Karpas-422 (cell line): ENCODE results near the gene NOC2L. TPM values are rescaled to one million over a fixed set of nuclear protein-coding genes. Genes with fewer than 3 reads are reported as not detected.

Experiments used
- DNase-seq: peaks from one replicate; pipeline ENCODE4 v3.0.0-alpha.2; 2015
- H2AFZ ChIP-seq: fragments of 200-600 bp; sonication (generic); 2 replicates; pipeline ENCODE4 v1.6.1; 2014; ENCODE audit warnings: antibody characterized with exemption, low read length, mixed read lengths
- H3K27ac ChIP-seq: fragments of 200-600 bp; sonication (generic); 2 replicates; pipeline ENCODE4 v1.5.1; 2014; ENCODE audit warnings: mild to moderate bottlenecking, low read length, moderate library complexity
- H3K27me3 ChIP-seq: fragments of 200-600 bp; sonication (generic); 2 replicates; pipeline ENCODE4 v1.6.1; 2014; ENCODE audit warnings: low read length, mixed read lengths
- H3K36me3 ChIP-seq: fragments of 200-600 bp; sonication (generic); 2 replicates; pipeline ENCODE4 v1.6.1; 2014; ENCODE audit warnings: low read length, mixed read lengths; ENCODE audit not compliant: insufficient read depth
- H3K4me1 ChIP-seq: fragments of 200-600 bp; sonication (generic); 2 replicates; pipeline ENCODE4 v1.6.1; 2014; ENCODE audit warnings: mild to moderate bottlenecking, low read length, mixed read lengths
- H3K4me2 ChIP-seq: fragments of 200-600 bp; sonication (generic); 2 replicates; pipeline ENCODE4 v1.6.1; 2014; ENCODE audit warnings: low read length, low read depth, mild to moderate bottlenecking; ENCODE audit not compliant: poor library complexity, severe bottlenecking
- H3K4me3 ChIP-seq: fragments of 200-600 bp; sonication (generic); 2 replicates; pipeline ENCODE4 v1.5.1; 2014; ENCODE audit warnings: mild to moderate bottlenecking, antibody characterized with exemption, low read length, mixed read lengths
- H3K79me2 ChIP-seq: fragments of 200-600 bp; sonication (generic); 2 replicates; pipeline ENCODE4 v1.6.1; 2014; ENCODE audit warnings: mild to moderate bottlenecking, low read length, mixed read lengths
- H3K9ac ChIP-seq: fragments of 200-600 bp; sonication (generic); 2 replicates; pipeline ENCODE4 v1.6.0; 2014; ENCODE audit warnings: low read length
- H3K9me2 ChIP-seq: fragments of 200-600 bp; sonication (generic), shearing (Covaris generic); replicated peaks from 2 replicates; pipeline ENCODE4 v1.6.0; 2014; ENCODE audit warnings: mild to moderate bottlenecking, low read length, moderate library complexity; ENCODE audit not compliant: insufficient read depth
- H3K9me3 ChIP-seq: fragments of 300-700, 200-600 bp; sonication (generic); 2 replicates; pipeline ENCODE4 v1.6.1; 2014; ENCODE audit warnings: low read length, mixed read lengths
- H4K20me1 ChIP-seq: fragments of 200-600 bp; sonication (generic); 2 replicates; pipeline ENCODE4 v1.6.1; 2014; ENCODE audit warnings: mild to moderate bottlenecking, antibody characterized with exemption, low read length, low read depth; ENCODE audit not compliant: insufficient read depth
- total RNA-seq: library from RNA; depleted of rRNA; stranded (reverse); fragments of >200 nt; shearing (Covaris generic); gene quantifications from 2 replicates; pipeline ENCODE4 v1.2.3, GENCODE V29; 2014; ENCODE audit warnings: low replicate concordance

The NOC2L gene
- total RNA-seq, 1 experiment from 2014 or later = 32.5 TPM

GRCh38 chr1:984476-984814 lies 25.4 kb upstream of the NOC2L start:
- Histone ChIP-seq H3K4me1 (no peaks in the 10 kb centered on the region), H3K27me3 (no peaks in the 10 kb centered on the region), H3K27ac (no peak overlapping the region), H3K79me2 (no peaks in the 10 kb centered on the region), H3K4me3 (no peak overlapping the region), H3K9me2 (no peaks in the 10 kb centered on the region), H3K9me3 (no peaks in the 10 kb centered on the region), H3K9ac (no peak overlapping the region), H4K20me1 (no peaks in the 10 kb centered on the region), H2AFZ (no peak overlapping the region), H3K36me3 (no peaks in the 10 kb centered on the region), H3K4me2 (no peak overlapping the region)
- DNase-seq = no peak

- H2AFZ ChIP-seq = no peak overlapping the region
- no peak overlapping the region for H3K4me2 ChIP-seq
- no peaks in the 10 kb centered on the region for H3K36me3 ChIP-seq
- H3K27ac ChIP-seq = no peak overlapping the region
- H4K20me1 ChIP-seq = no peaks in the 10 kb centered on the region
- no peaks in the 10 kb centered on the region for H3K4me1 ChIP-seq
- H3K79me2 ChIP-seq = no peaks in the 10 kb centered on the region
- no peaks in the 10 kb centered on the region for H3K27me3 ChIP-seq
- no peak overlapping the region for H3K4me3 ChIP-seq
- peak; percentile 70 for DNase-seq
- no peak overlapping the region for H3K9ac ChIP-seq
- no peaks in the 10 kb centered on the region for H3K9me3 ChIP-seq
- H3K9me2 ChIP-seq = no peaks in the 10 kb centered on the region
These were observed 24.9 kb upstream of the NOC2L start for GRCh38 chr1:983798-984475.

GRCh38 chr1:982765-983436 lies 23.8 kb upstream of the NOC2L start:
- H3K79me2 ChIP-seq = no peaks in the 10 kb centered on the region
- DNase-seq = no peak
- no peak overlapping the region for H3K4me3 ChIP-seq
- no peak overlapping the region for H3K9ac ChIP-seq
- no peak overlapping the region for H3K27ac ChIP-seq
- H3K4me2 ChIP-seq = no peak overlapping the region
- no peaks in the 10 kb centered on the region for H4K20me1 ChIP-seq
- H3K4me1 ChIP-seq = no peaks in the 10 kb centered on the region
- no peak overlapping the region for H2AFZ ChIP-seq
- H3K27me3 ChIP-seq = no peaks in the 10 kb centered on the region
- no peaks in the 10 kb centered on the region for H3K9me2 ChIP-seq
- H3K36me3 ChIP-seq = no peaks in the 10 kb centered on the region
- H3K9me3 ChIP-seq = no peaks in the 10 kb centered on the region

- Histone ChIP-seq H3K9ac (no peak within 1 kb of the TSS), H3K4me1 (no peaks in the 10 kb centered on the region), H3K27ac (no peak within 1 kb of the TSS), H3K4me2 (no peak within 1 kb of the TSS), H4K20me1 (no peaks in the 10 kb centered on the region), H3K4me3 (no peak within 1 kb of the TSS), H3K36me3 (no peaks in the 10 kb centered on the region), H3K27me3 (no peaks in the 10 kb centered on the region), H2AFZ (no peak within 1 kb of the TSS), H3K79me2 (no peaks in the 10 kb centered on the region), H3K9me2 (no peaks in the 10 kb centered on the region), H3K9me3 (no peaks in the 10 kb centered on the region)
- no peak for DNase-seq
These were observed 23.0 kb upstream of the NOC2L start, which contains the start of gene PERM1 for GRCh38 chr1:981955-982558. Gene PERM1 (minus strand): TSS chr1:982093. CDS start chr1:981029, 1,064 bp downstream.

- H3K9ac ChIP-seq = no peak overlapping the region
- no peaks in the 10 kb centered on the region for H3K9me3 ChIP-seq
- no peaks in the 10 kb centered on the region for H4K20me1 ChIP-seq
- no peaks in the 10 kb centered on the region for H3K4me1 ChIP-seq
- no peak overlapping the region for H3K4me2 ChIP-seq
- H3K27me3 ChIP-seq = no peaks in the 10 kb centered on the region
- no peak overlapping the region for H3K27ac ChIP-seq
- H3K4me3 ChIP-seq = no peak overlapping the region
- H3K79me2 ChIP-seq = no peaks in the 10 kb centered on the region
- no peaks in the 10 kb centered on the region for H3K36me3 ChIP-seq
- H3K9me2 ChIP-seq = no peaks in the 10 kb centered on the region
- no peak for DNase-seq
- no peak overlapping the region for H2AFZ ChIP-seq
These were observed 22.5 kb upstream of the NOC2L start for GRCh38 chr1:981491-981954.

- no peaks in the 10 kb centered on the region for H3K36me3 ChIP-seq
- no peak for DNase-seq
- no peak overlapping the region for H3K4me3 ChIP-seq
- no peak overlapping the region for H3K9ac ChIP-seq
- no peaks in the 10 kb centered on the region for H3K9me3 ChIP-seq
- H3K4me1 ChIP-seq = peaks cover 5% of the 10 kb centered on the region
- H3K27me3 ChIP-seq = no peaks in the 10 kb centered on the region
- no peaks in the 10 kb centered on the region for H3K79me2 ChIP-seq
- H2AFZ ChIP-seq = no peak overlapping the region
- no peaks in the 10 kb centered on the region for H4K20me1 ChIP-seq
- H3K9me2 ChIP-seq = no peaks in the 10 kb centered on the region
- H3K4me2 ChIP-seq = no peak overlapping the region
- no peak overlapping the region for H3K27ac ChIP-seq
These were observed 21.7 kb upstream of the NOC2L start for GRCh38 chr1:980602-981395.

- no peaks in the 10 kb centered on the region for H3K9me2 ChIP-seq
- no peak overlapping the region for H3K9ac ChIP-seq
- no peaks in the 10 kb centered on the region for H3K27me3 ChIP-seq
- H2AFZ ChIP-seq = no peak overlapping the region
- H3K4me1 ChIP-seq = peaks cover 6% of the 10 kb centered on the region
- H3K9me3 ChIP-seq = no peaks in the 10 kb centered on the region
- DNase-seq = no peak
- no peaks in the 10 kb centered on the region for H4K20me1 ChIP-seq
- no peak overlapping the region for H3K4me2 ChIP-seq
- H3K27ac ChIP-seq = no peak overlapping the region
- no peaks in the 10 kb centered on the region for H3K79me2 ChIP-seq
- no peak overlapping the region for H3K4me3 ChIP-seq
- H3K36me3 ChIP-seq = no peaks in the 10 kb centered on the region
These were observed 21.1 kb upstream of the NOC2L start for GRCh38 chr1:980137-980571.

GRCh38 chr1:979744-980072 lies 20.7 kb upstream of the NOC2L start:
- no peak for DNase-seq
- Histone ChIP-seq H3K36me3 (no peaks in the 10 kb centered on the region), H4K20me1 (no peaks in the 10 kb centered on the region), H3K27me3 (no peaks in the 10 kb centered on the region), H3K4me1 (peaks cover 6% of the 10 kb centered on the region), H2AFZ (no peak overlapping the region), H3K9me3 (no peaks in the 10 kb centered on the region), H3K4me3 (no peak overlapping the region), H3K4me2 (no peak overlapping the region), H3K9me2 (no peaks in the 10 kb centered on the region), H3K79me2 (no peaks in the 10 kb centered on the region), H3K27ac (no peak overlapping the region), H3K9ac (no peak overlapping the region)
